ENCODE measurements around the gene TSPAN8.

- TF ChIP-seq CTCF (conservative IDR thresholded peaks at IDR 0.05 in 1 of 2, IDR thresholded peaks at IDR 0.05 in 1 of 2; ENCODE audit: extremely low read depth in 1 of 2, insufficient read depth in 1 of 2, low read depth in 1 of 2, low read length in 2 of 2): no peak
- no peak for TF ChIP-seq EZH2 (IDR thresholded peaks at IDR 0.05; ENCODE audit: borderline replicate concordance, low read length)
Measured at GRCh38 chr12:71075743-71076142, 82.1 kb downstream of the TSPAN8 start.

Measured in mammary epithelial cell (primary cell).